ENCODE measurements around the gene ZYG11A.

ZYG11A gene

GRCh38 chr1:52876843-52877242 lies 34.3 kb downstream of the ZYG11A start:
- no peak for DNase-seq (ENCODE audit: low read depth in 2 of 2)

GRCh38 chr1:52877554-52877953 lies 35.0 kb downstream of the ZYG11A start:
- no peak for DNase-seq (ENCODE audit: low read depth in 2 of 2)

- DNase-seq (ENCODE audit: low read depth in 2 of 2): no peak
These were observed 37.6 kb downstream of the ZYG11A start for GRCh38 chr1:52880206-52880605.

GRCh38 chr1:52887483-52887882 lies 44.9 kb downstream of the ZYG11A start:
- DNase-seq (ENCODE audit: low read depth in 2 of 2): no peak

- no peak for DNase-seq (ENCODE audit: low read depth in 2 of 2)
These were observed 50.1 kb downstream of the ZYG11A start for GRCh38 chr1:52892424-52893215.

GRCh38 chr1:52899445-52899894 lies 56.9 kb downstream of the ZYG11A start:
- no peak for DNase-seq (ENCODE audit: low read depth in 2 of 2)

- no peak for DNase-seq (ENCODE audit: low read depth in 2 of 2)
These were observed 57.8 kb downstream of the ZYG11A start for GRCh38 chr1:52900402-52900801.

- DNase-seq (ENCODE audit: low read depth in 2 of 2): no peak
These were observed 58.8 kb downstream of the ZYG11A start for GRCh38 chr1:52901384-52901783.

GRCh38 chr1:52904208-52904926 lies 61.8 kb downstream of the ZYG11A start:
- DNase-seq (ENCODE audit: low read depth in 2 of 2): no peak

GRCh38 chr1:52904927-52905698 lies 62.6 kb downstream of the ZYG11A start:
- peak in 1 of 2 donors; percentile 12 for DNase-seq (ENCODE audit: low read depth in 2 of 2)

GRCh38 chr1:52906135-52906603 lies 63.6 kb downstream of the ZYG11A start:
- no peak for DNase-seq (ENCODE audit: low read depth in 2 of 2)

- DNase-seq (ENCODE audit: low read depth in 2 of 2): no peak
These were observed 64.7 kb downstream of the ZYG11A start for GRCh38 chr1:52907068-52907811.

GRCh38 chr1:52907812-52908153 lies 65.2 kb downstream of the ZYG11A start:
- no peak for DNase-seq (ENCODE audit: low read depth in 2 of 2)

- no peak for DNase-seq (ENCODE audit: low read depth in 2 of 2)
These were observed 69.0 kb downstream of the ZYG11A start for GRCh38 chr1:52911541-52911940.

GRCh38 chr1:52913014-52913413 lies 70.5 kb downstream of the ZYG11A start:
- DNase-seq (ENCODE audit: low read depth in 2 of 2): no peak

GRCh38 chr1:52913537-52913936 lies 71.0 kb downstream of the ZYG11A start:
- no peak for DNase-seq (ENCODE audit: low read depth in 2 of 2)

- no peak for DNase-seq (ENCODE audit: low read depth in 2 of 2)
These were observed 71.9 kb downstream of the ZYG11A start for GRCh38 chr1:52914463-52914862.

- no peak for DNase-seq (ENCODE audit: low read depth in 2 of 2)
These were observed 72.8 kb downstream of the ZYG11A start for GRCh38 chr1:52915211-52915854.

- DNase-seq (ENCODE audit: low read depth in 2 of 2): no peak
These were observed 73.3 kb downstream of the ZYG11A start for GRCh38 chr1:52915855-52916220.

- DNase-seq (ENCODE audit: low read depth in 2 of 2): no peak
These were observed 73.8 kb downstream of the ZYG11A start for GRCh38 chr1:52916241-52916975.

Measured in stimulated activated CD4-positive, alpha-beta T cell treated with anti-CD3 and anti-CD28 coated beads, Interleukin-1b, Interleukin-23, amount 100 ng/mL, for 4 hours (primary cell).